ENCODE results near the gene MYO5B.

The MYO5B gene

DNA sequence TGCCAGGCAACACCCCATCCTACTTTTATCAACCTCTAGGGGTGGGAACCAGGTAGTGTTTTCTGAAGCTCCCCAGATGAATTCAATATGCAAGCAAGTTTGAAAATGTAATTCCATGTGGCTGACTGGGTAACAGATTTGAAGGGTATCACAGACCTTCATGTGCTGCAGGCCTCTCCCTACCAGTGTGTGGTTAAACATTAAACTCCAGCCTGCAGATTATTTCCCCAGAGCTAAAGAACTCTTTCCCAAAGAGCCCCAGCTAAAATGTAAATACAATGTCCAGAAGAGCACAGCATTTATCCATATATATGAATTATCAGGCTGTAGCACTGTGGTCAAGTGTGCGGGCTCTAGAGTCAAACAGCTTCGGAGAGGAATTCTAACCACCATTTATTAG lies 134.1 kb downstream of the MYO5B start:
- no peak for DNase-seq

GRCh38 chr18:50058731-50059130 lies 136.2 kb downstream of the MYO5B start:
- DNase-seq, result no peak

- DNase-seq, result no peak
These were observed 137.9 kb downstream of the MYO5B start for GRCh38 chr18:50057009-50057408.

DNA sequence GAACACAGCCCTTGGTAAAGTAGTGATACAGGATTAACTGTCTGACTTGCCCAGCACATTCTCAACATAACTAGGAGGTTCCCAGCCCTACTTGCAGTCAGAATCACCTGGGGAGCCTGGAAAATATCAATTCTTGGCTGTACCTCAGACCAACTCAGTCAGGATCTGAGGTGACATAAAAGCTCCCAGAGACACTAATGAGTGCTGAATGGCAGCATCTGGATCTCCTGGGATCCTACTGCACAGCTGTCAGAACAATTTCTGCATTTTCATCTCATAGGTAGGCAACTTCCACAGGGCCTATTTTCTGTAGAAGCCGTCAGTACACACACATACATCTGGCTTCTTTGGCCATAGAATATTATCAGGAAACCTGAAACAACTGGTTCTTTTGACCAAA lies 138.8 kb downstream of the MYO5B start:
- DNase-seq, result no peak

DNA sequence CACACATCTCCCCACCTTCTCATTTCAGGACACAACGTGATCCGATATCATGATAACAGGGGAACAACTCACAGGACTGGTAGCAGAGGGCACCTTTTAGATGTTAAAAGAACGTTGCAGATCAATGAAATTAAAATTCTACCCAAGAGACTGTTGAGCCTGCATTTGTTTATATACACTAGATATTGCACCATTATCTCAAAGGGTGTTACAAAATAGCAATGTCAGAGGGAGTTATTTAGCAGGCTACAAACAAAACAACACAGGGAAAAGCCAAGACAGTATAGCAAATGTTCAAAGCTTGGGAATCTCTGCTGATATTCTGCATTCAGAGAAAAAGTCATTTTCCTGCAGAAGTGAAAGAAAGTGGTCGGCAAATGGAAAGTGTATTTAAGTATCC lies 139.5 kb downstream of the MYO5B start:
- no peak for DNase-seq

GRCh38 chr18:50053111-50053510 lies 141.8 kb downstream of the MYO5B start:
- peak; percentile 62 for DNase-seq

GRCh38 chr18:50051288-50051687 lies 143.7 kb downstream of the MYO5B start:
- DNase-seq, result peak; percentile 20

GRCh38 chr18:50045126-50045525 lies 149.8 kb downstream of the MYO5B start:
- no peak for DNase-seq

DNA sequence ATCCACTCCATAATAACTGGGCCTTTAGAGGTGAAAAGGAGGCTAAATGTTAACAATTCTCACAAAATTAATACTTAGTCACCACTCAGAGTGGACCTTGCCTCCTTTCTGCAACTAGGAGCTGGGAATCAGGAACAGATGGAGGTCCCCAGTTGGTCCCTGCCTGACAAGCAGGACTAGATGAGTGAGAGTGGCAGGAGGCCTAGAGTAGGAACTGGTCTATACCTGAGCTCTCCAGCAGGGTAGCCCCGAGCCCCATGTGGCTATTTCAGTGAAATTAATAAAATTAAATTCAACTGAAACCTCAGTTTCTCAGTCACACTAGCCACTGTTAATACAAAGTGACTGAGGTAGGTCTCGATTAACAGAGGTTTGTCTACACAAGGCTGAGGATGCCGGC lies 150.5 kb downstream of the MYO5B start:
- DNase-seq, result peak; percentile 40

- no peak for DNase-seq
These were observed 152.3 kb downstream of the MYO5B start for GRCh38 chr18:50042611-50043010.

DNA sequence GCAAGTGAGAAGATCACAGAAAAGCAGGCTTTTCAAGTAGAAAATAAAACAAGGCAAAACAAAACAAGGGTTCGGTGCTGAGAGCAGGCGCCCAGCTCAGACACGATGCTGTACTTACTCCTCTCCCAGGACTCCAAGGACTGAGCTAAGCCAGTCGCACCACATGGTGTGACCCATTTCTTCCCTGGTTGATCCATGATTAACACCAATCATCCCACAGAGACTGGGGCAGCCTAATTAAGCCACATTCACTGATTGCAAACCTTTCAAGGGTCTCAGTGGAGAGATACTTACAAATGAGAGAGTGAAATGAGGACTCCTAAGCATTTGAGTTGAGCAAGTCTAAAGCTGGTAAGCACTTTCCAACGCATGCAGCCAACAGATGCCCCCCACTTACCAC lies 155.2 kb downstream of the MYO5B start:
- no peak for DNase-seq

- DNase-seq, result no peak
These were observed 156.5 kb downstream of the MYO5B start for GRCh38 chr18:50038448-50038847.

GRCh38 chr18:50034029-50034428 lies 160.9 kb downstream of the MYO5B start:
- no peak for DNase-seq

DNA sequence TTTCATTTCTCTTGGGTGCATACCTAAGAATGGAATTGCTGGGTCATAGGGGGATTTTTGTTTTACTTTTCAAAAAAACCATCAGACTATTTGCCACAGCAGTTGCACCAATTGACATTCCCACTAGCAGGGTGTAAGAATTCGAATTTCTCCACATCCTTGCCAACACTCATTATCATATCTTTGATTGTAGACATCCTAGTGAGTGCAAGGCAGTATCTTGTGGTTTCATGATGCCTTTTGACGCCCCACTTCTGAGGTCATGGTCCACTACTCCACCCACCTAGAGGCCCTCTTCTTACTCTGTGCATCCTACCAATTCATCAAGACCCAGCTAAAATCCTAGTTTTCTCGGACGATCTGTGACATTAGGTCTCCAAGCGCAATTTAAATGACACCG lies 161.9 kb downstream of the MYO5B start:
- no peak for DNase-seq

DNA sequence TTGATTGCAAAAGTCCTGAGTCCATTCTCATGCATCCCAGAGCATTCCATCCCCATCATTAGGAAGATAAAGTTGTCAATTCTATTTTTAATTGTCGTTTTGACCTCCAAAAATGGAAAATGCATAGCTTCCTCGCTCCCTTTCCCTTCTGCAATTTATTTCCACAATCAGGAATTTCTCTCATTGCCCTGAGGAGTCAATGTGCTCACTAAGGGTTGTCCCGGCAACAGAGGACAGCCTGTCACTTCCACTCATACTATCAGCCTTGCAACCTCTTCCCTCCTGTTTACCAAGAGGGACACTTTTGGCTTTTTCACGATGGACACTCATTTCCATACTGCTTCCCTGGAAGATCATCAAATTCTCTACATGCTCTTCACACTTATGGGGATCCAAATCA lies 164.8 kb downstream of the MYO5B start:
- no peak for DNase-seq

GRCh38 chr18:50027996-50028395 lies 167.0 kb downstream of the MYO5B start:
- DNase-seq, result no peak

GRCh38 chr18:50024466-50024865 lies 170.5 kb downstream of the MYO5B start:
- DNase-seq, result no peak

GRCh38 chr18:50022985-50023384 lies 172.0 kb downstream of the MYO5B start:
- DNase-seq, result no peak

- DNase-seq, result no peak
These were observed 180.3 kb downstream of the MYO5B start for GRCh38 chr18:50014606-50015005.

DNA sequence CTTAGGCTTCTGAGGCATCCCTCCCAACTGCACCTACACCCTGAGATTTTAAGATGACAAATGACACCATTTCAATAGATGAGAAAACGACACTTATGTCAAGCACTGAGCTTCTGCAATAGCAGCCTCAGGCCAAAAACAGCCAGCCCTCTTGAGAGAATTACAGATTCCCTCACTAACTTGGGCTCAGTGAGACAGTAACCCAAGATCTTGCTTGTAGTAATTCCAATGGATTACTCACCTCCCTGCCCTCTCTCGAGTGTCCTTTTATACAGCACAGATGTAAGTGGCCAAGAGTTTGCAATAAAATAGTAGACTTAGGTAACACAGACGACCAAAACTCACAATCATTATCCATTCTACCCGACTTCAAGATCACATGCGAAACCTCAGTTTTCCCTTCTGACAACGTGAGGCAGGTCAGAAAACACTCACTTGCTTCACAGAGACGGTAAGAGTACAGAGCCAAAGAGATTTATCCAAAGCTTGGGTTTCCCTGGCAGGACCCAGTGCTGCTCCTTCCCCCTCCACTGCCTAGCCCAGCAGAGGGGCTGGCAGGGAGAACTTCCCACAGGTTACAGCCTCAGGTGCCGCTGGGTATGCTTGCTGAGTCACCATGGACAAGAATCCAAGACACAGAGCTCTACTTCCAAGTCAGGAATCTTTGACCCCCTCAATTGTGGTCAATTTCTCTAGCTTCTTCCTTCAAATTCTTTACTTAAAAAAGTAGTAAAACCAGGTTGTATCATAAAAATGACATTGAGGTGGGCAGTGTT lies 181.4 kb downstream of the MYO5B start:
- no peak for DNase-seq

- no peak for DNase-seq
These were observed 183.0 kb downstream of the MYO5B start for GRCh38 chr18:50011813-50012435.

GRCh38 chr18:50009773-50010335 lies 185.1 kb downstream of the MYO5B start:
- peak; percentile 57 for DNase-seq

DNA sequence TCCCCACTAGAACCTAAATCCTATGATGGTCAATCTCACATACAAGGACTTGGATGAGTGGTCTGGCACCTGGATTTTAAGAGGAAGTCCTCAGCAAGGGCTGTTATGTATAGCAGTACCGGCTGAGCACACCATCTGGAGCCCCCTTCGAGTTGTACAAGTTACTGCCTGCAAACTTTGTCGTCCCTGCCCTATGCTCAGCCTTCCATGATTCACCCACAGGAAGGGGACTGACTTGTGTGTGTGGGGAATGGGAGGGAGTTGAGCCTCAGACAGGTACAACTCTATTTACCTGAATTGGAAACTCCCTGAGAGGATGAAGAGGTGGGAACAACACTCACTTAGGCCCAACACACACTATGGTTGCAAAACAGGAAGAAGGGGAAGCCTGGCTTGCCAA lies 186.6 kb downstream of the MYO5B start:
- no peak for DNase-seq

DNA sequence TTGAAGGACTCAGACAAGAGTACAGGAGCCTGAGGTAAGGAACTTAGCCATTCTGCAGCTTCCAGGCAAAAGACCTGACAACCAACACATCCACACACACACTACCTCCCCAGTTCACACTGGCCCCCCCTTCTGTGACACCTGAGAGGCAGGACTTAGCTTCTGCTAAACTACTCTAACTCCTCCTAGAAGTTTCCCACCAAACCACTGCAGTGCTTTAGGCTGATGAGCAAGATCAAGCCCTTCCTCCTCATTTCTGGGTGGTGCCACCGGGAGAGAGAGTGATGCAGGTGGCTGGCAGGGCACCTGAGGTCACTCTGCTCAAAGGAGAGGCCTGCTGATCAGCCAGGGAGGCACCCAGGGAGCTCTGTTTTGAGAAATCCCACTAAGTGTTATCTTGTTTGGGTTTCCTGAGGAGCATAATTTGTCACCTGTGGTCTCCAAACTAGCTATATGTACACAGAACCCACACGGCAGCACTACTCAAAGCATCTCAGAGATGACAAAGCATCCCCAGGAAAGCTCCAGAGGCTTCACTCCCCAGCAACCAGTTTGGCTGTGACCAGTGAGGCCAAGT lies 188.4 kb downstream of the MYO5B start:
- DNase-seq, result no peak
